ENCODE measurements around the gene STK32B.

Gene STK32B

GRCh38 chr4:5460106-5460801, 409.0 kb downstream of the STK32B start:
- TF ChIP-seq CTCF (IDR thresholded peaks at IDR 0.05; ENCODE audit: poor library complexity, severe bottlenecking) = peak; percentile 67
- DNase-seq (ENCODE audit: low spot score) (no peak), ATAC-seq (ENCODE audit: low read depth) (peak; percentile 43; the same call in 1 of the 3 replicates)

GRCh38 chr4:5461477-5461876, 410.2 kb downstream of the STK32B start:
- no peak for TF ChIP-seq CTCF (IDR thresholded peaks at IDR 0.05; ENCODE audit: poor library complexity, severe bottlenecking)

More at GRCh38 chr4:5460106-5460801, 409.0 kb downstream of the STK32B start:
- Histone ChIP-seq H3K9me3 (ENCODE audit: severe bottlenecking) (no peaks in the 10 kb centered on the region), H3K27ac (ENCODE audit: poor library complexity, severe bottlenecking) (no peak overlapping the region), H3K4me3 (ENCODE audit: severe bottlenecking) (no peak overlapping the region), H3K27me3 (ENCODE audit: insufficient read depth, poor library complexity, severe bottlenecking) (no peaks in the 10 kb centered on the region), H3K4me1 (ENCODE audit: insufficient read depth, poor library complexity, severe bottlenecking) (no peaks in the 10 kb centered on the region), H3K36me3 (ENCODE audit: low read depth) (no peaks in the 10 kb centered on the region)

GRCh38 chr4:5462254-5462835, 411.1 kb downstream of the STK32B start:
- Histone ChIP-seq H3K9me3 (ENCODE audit: severe bottlenecking) (no peaks in the 10 kb centered on the region), H3K4me3 (ENCODE audit: severe bottlenecking) (no peak overlapping the region), H3K36me3 (ENCODE audit: low read depth) (no peaks in the 10 kb centered on the region), H3K27me3 (ENCODE audit: insufficient read depth, poor library complexity, severe bottlenecking) (no peaks in the 10 kb centered on the region), H3K27ac (ENCODE audit: poor library complexity, severe bottlenecking) (no peak overlapping the region), H3K4me1 (ENCODE audit: insufficient read depth, poor library complexity, severe bottlenecking) (no peaks in the 10 kb centered on the region)
- DNase-seq (ENCODE audit: low spot score) = no peak
- ATAC-seq (ENCODE audit: low read depth) = no peak
- TF ChIP-seq CTCF (IDR thresholded peaks at IDR 0.05; ENCODE audit: poor library complexity, severe bottlenecking) = no peak

More at GRCh38 chr4:5461477-5461876, 410.2 kb downstream of the STK32B start:
- ATAC-seq (ENCODE audit: low read depth) (no peak), DNase-seq (ENCODE audit: low spot score) (no peak)
- Histone ChIP-seq H3K4me1 (ENCODE audit: insufficient read depth, poor library complexity, severe bottlenecking) (no peaks in the 10 kb centered on the region), H3K9me3 (ENCODE audit: severe bottlenecking) (no peaks in the 10 kb centered on the region), H3K27ac (ENCODE audit: poor library complexity, severe bottlenecking) (no peak overlapping the region), H3K4me3 (ENCODE audit: severe bottlenecking) (no peak overlapping the region), H3K36me3 (ENCODE audit: low read depth) (no peaks in the 10 kb centered on the region), H3K27me3 (ENCODE audit: insufficient read depth, poor library complexity, severe bottlenecking) (no peaks in the 10 kb centered on the region)

- no peak; the same call in 2 of the 3 replicates for ATAC-seq (ENCODE audit: low read depth)
- no peak overlapping the region for H3K4me3 ChIP-seq (ENCODE audit: severe bottlenecking)
- no peak for DNase-seq (ENCODE audit: low spot score)
- TF ChIP-seq CTCF (IDR thresholded peaks at IDR 0.05; ENCODE audit: poor library complexity, severe bottlenecking) = no peak
- H3K36me3 ChIP-seq (ENCODE audit: low read depth) = no peaks in the 10 kb centered on the region
- no peaks in the 10 kb centered on the region for H3K27me3 ChIP-seq (ENCODE audit: insufficient read depth, poor library complexity, severe bottlenecking)
- H3K4me1 ChIP-seq (ENCODE audit: insufficient read depth, poor library complexity, severe bottlenecking) = no peaks in the 10 kb centered on the region
- no peaks in the 10 kb centered on the region for H3K9me3 ChIP-seq (ENCODE audit: severe bottlenecking)
- no peak overlapping the region for H3K27ac ChIP-seq (ENCODE audit: poor library complexity, severe bottlenecking)
Observed at GRCh38 chr4:5462896-5463295, 411.6 kb downstream of the STK32B start.

GRCh38 chr4:5463361-5463760, 412.1 kb downstream of the STK32B start:
- ATAC-seq (ENCODE audit: low read depth) (no peak), DNase-seq (ENCODE audit: low spot score) (no peak)
- Histone ChIP-seq H3K4me3 (ENCODE audit: severe bottlenecking) (no peak overlapping the region), H3K4me1 (ENCODE audit: insufficient read depth, poor library complexity, severe bottlenecking) (no peaks in the 10 kb centered on the region), H3K9me3 (ENCODE audit: severe bottlenecking) (no peaks in the 10 kb centered on the region), H3K36me3 (ENCODE audit: low read depth) (no peaks in the 10 kb centered on the region), H3K27ac (ENCODE audit: poor library complexity, severe bottlenecking) (no peak overlapping the region), H3K27me3 (ENCODE audit: insufficient read depth, poor library complexity, severe bottlenecking) (no peaks in the 10 kb centered on the region)
- no peak for TF ChIP-seq CTCF (IDR thresholded peaks at IDR 0.05; ENCODE audit: poor library complexity, severe bottlenecking)
